ENCODE data around the gene BNIP3.

The BNIP3 gene

DNA sequence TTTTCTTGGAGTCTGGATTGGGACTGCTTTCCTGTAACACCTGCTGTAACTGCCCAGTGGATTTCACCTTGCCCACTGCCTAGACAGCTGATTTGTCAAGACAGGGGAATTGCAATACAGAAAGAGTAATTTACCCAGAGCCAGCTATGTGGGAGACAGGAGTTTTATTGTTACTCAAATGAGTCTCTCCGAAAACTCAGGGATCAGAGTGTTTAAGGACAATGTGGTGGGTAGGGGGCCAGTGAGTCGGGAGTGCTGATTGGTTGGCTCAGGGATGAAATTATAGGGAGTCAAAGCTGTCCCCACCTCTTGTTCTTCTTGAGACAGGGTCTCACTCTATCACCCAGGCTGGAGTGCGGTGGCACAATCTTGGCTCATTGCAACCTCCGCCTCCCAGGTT is 25.2 kb upstream of the BNIP3 start:
- Histone ChIP-seq H3F3A (ENCODE audit: control insufficient read depth, insufficient read depth) (no peaks in the 10 kb centered on the region), H4K20me1 (ENCODE audit: control insufficient read depth, insufficient read depth, low read depth, low read length) (no peaks in the 10 kb centered on the region), H3K4me1 (ENCODE audit: control insufficient read depth, low read length) (no peaks in the 10 kb centered on the region), H3K27ac (ENCODE audit: low read depth, low read length) (no peak overlapping the region), H3K36me3 (ENCODE audit: control insufficient read depth, low read length) (no peaks in the 10 kb centered on the region), H3K4me3 (ENCODE audit: low read length) (no peak overlapping the region), H3K9me2 (replicated peaks; ENCODE audit: control insufficient read depth, low read length) (no peaks in the 10 kb centered on the region), H3K4me2 (ENCODE audit: low read length) (no peak overlapping the region), H3K9me3 (ENCODE audit: control insufficient read depth, insufficient read depth, low read length) (no peaks in the 10 kb centered on the region), H3K79me2 (ENCODE audit: control insufficient read depth, low read length) (no peaks in the 10 kb centered on the region), H3K27me3 (ENCODE audit: control insufficient read depth, low read length) (peaks cover 10% of the 10 kb centered on the region)
- no peak for TF ChIP-seq EZH2phosphoT487 (IDR thresholded peaks at IDR 0.05; ENCODE audit: borderline replicate concordance, low read length)
- TF ChIP-seq, protein P1, sequence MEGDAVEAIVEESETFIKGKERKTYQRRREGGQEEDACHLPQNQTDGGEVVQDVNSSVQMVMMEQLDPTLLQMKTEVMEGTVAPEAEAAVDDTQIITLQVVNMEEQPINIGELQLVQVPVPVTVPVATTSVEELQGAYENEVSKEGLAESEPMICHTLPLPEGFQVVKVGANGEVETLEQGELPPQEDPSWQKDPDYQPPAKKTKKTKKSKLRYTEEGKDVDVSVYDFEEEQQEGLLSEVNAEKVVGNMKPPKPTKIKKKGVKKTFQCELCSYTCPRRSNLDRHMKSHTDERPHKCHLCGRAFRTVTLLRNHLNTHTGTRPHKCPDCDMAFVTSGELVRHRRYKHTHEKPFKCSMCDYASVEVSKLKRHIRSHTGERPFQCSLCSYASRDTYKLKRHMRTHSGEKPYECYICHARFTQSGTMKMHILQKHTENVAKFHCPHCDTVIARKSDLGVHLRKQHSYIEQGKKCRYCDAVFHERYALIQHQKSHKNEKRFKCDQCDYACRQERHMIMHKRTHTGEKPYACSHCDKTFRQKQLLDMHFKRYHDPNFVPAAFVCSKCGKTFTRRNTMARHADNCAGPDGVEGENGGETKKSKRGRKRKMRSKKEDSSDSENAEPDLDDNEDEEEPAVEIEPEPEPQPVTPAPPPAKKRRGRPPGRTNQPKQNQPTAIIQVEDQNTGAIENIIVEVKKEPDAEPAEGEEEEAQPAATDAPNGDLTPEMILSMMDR (IDR thresholded peaks at IDR 0.05; ENCODE audit: low read depth, low read length, poor library complexity, severe bottlenecking), result no peak

DNA sequence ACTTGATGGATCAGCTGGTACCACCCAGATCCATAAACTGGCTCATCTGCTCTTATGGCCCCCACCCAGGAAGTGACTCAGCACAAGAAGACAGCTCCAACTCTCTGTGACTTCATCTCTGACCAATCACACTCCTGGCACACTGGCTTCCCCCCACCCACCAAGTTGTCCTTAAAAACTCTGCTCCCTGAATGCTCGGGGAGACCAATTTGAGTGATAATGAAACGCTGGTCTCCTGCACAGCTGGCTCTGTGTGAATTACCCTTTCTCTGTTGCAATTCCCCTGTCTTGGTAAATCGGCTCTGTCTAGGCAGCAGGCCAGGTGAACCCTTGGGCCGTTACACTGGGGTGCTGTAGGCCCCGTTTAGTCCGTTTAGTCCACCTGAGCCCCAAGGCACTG is 23.4 kb upstream of the BNIP3 start:
- no peaks in the 10 kb centered on the region for H4K20me1 ChIP-seq (ENCODE audit: control insufficient read depth, insufficient read depth, low read depth, low read length)
- peaks cover 2% of the 10 kb centered on the region; the same call in 1 of the 2 replicates for H3K27me3 ChIP-seq (ENCODE audit: control insufficient read depth, low read length)
- TF ChIP-seq EZH2phosphoT487 (IDR thresholded peaks at IDR 0.05; ENCODE audit: borderline replicate concordance, low read length), result no peak
- TF ChIP-seq, protein P1 (IDR thresholded peaks at IDR 0.05; ENCODE audit: low read depth, low read length, poor library complexity, severe bottlenecking), result no peak
- no peak overlapping the region for H3K4me2 ChIP-seq (ENCODE audit: low read length)
- H3K4me1 ChIP-seq (ENCODE audit: control insufficient read depth, low read length), result no peaks in the 10 kb centered on the region
- H3K79me2 ChIP-seq (ENCODE audit: control insufficient read depth, low read length), result no peaks in the 10 kb centered on the region
- H3K9me3 ChIP-seq (ENCODE audit: control insufficient read depth, insufficient read depth, low read length), result no peaks in the 10 kb centered on the region
- no peaks in the 10 kb centered on the region for H3F3A ChIP-seq (ENCODE audit: control insufficient read depth, insufficient read depth)
- no peaks in the 10 kb centered on the region for H3K9me2 ChIP-seq (replicated peaks; ENCODE audit: control insufficient read depth, low read length)
- no peaks in the 10 kb centered on the region for H3K36me3 ChIP-seq (ENCODE audit: control insufficient read depth, low read length)
- H3K4me3 ChIP-seq (ENCODE audit: low read length), result no peak overlapping the region
- H3K27ac ChIP-seq (ENCODE audit: low read depth, low read length), result no peak overlapping the region

DNA sequence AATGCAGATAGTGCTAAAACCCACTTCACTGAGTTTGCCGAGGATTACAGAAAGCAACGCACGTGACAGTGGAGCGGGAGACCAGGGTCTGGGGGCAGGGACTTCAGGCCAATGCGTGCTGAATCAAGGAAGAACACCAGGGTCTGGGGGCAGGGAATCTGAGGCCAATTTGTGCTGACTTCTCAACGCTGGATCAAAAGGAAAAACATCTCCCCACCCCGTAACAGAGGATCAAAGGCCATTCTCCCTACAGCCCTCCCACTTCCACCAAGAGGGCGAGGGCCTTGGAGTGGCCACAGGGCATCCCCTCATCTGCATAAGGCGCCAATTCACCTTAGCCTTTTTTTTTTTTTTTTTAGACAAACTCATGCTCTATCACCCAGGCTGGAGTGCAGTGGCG is 22.3 kb upstream of the BNIP3 start:
- H3K9me3 ChIP-seq (ENCODE audit: control insufficient read depth, insufficient read depth, low read length), result no peaks in the 10 kb centered on the region
- H3K27ac ChIP-seq (ENCODE audit: low read depth, low read length), result no peak overlapping the region
- no peaks in the 10 kb centered on the region for H3K27me3 ChIP-seq (ENCODE audit: control insufficient read depth, low read length)
- no peaks in the 10 kb centered on the region for H3F3A ChIP-seq (ENCODE audit: control insufficient read depth, insufficient read depth)
- no peaks in the 10 kb centered on the region for H3K4me1 ChIP-seq (ENCODE audit: control insufficient read depth, low read length)
- no peak overlapping the region for H3K4me3 ChIP-seq (ENCODE audit: low read length)
- H3K79me2 ChIP-seq (ENCODE audit: control insufficient read depth, low read length), result no peaks in the 10 kb centered on the region
- H3K4me2 ChIP-seq (ENCODE audit: low read length), result no peak overlapping the region
- no peaks in the 10 kb centered on the region for H4K20me1 ChIP-seq (ENCODE audit: control insufficient read depth, insufficient read depth, low read depth, low read length)
- no peaks in the 10 kb centered on the region for H3K36me3 ChIP-seq (ENCODE audit: control insufficient read depth, low read length)
- TF ChIP-seq EZH2phosphoT487 (IDR thresholded peaks at IDR 0.05; ENCODE audit: borderline replicate concordance, low read length), result no peak
- TF ChIP-seq, protein P1 (IDR thresholded peaks at IDR 0.05; ENCODE audit: low read depth, low read length, poor library complexity, severe bottlenecking), result no peak
- no peaks in the 10 kb centered on the region for H3K9me2 ChIP-seq (replicated peaks; ENCODE audit: control insufficient read depth, low read length)

Measured in DOHH2 (cell line).